22Rv1 (cell line): ENCODE results near the gene HPSE2.

Experiments
- ZFX ChIP-seq: fragments of 450-650 bp; IDR thresholded peaks from 2 replicates; pipeline ENCODE4 v1.6.1; 2017; ENCODE audit warnings: antibody characterized with exemption, borderline replicate concordance
- TF ChIP-seq, protein P1 (sequence below): fragments of 450-650 bp; IDR thresholded peaks from 2 replicates; pipeline ENCODE4 v1.5.1; 2017; ENCODE audit warnings: mild to moderate bottlenecking

DNA sequence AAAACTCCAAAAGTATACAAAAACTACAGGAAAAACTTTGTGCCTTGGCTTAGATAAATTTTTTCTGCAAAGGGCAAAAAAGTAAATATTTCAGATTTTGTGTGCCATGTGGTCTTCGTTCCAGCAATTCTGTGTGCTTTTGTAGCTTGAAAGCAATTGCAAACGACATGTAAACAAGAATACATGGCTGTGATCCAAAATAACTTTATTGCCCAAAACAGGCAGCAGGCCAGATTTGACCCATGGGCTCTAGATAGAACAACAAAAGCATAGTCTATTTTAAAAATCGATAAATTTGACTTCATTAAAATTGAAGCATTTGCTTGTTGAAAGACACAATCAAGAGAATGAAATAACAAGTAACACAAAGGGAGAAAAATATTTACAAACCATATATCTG lies 336.6 kb downstream of the HPSE2 start:
- TF ChIP-seq, protein P1, sequence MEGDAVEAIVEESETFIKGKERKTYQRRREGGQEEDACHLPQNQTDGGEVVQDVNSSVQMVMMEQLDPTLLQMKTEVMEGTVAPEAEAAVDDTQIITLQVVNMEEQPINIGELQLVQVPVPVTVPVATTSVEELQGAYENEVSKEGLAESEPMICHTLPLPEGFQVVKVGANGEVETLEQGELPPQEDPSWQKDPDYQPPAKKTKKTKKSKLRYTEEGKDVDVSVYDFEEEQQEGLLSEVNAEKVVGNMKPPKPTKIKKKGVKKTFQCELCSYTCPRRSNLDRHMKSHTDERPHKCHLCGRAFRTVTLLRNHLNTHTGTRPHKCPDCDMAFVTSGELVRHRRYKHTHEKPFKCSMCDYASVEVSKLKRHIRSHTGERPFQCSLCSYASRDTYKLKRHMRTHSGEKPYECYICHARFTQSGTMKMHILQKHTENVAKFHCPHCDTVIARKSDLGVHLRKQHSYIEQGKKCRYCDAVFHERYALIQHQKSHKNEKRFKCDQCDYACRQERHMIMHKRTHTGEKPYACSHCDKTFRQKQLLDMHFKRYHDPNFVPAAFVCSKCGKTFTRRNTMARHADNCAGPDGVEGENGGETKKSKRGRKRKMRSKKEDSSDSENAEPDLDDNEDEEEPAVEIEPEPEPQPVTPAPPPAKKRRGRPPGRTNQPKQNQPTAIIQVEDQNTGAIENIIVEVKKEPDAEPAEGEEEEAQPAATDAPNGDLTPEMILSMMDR: no peak
- no peak for TF ChIP-seq ZFX
